Kidney (tissue), 22 donors: ENCODE data around the gene KRT6B. TPM values are rescaled to one million over a fixed set of nuclear protein-coding genes. Genes with fewer than 3 reads are reported as not detected.
"Not testable (repeated sequence)": the region's sequence is repeated elsewhere in the genome, so short reads cannot be mapped to it uniquely, and the experiment has no call there.

Source experiments
- DNase-seq, 5 donors: peaks; one replicate each; pipeline ENCODE4 v3.0.0-alpha.2; 2013 to 2020
- FAIRE-seq: peaks from 2 replicates; lab custom pipeline; 2012; peaks lifted over from hg19 to GRCh38; lab: Jason Lieb, UNC
- H3K27ac ChIP-seq, 2 donors: one replicate each; pipeline ENCODE4 v1.7.0; 2013; ENCODE audit warnings: low read depth in 2 of 2, low read length in 2 of 2, inconsistent platforms in 1 of 2
- H3K27me3 ChIP-seq: one replicate; pipeline ENCODE4 v1.7.1; 2013; ENCODE audit warnings: low read length, inconsistent platforms; ENCODE audit not compliant: control insufficient read depth, insufficient read depth
- H3K36me3 ChIP-seq, 3 donors: one replicate each; pipeline versions ENCODE4 v1.7.0 to v1.7.1; 2013; ENCODE audit warnings: low read length in 3 of 3, control low read depth in 1 of 3, inconsistent platforms in 1 of 3; ENCODE audit not compliant: insufficient read depth in 3 of 3, control insufficient read depth in 2 of 3
- H3K4me1 ChIP-seq, 3 donors: one replicate each; pipeline versions ENCODE4 v1.7.0 to v1.7.1; 2013; ENCODE audit warnings: low read length in 3 of 3, inconsistent platforms in 1 of 3, low read depth in 1 of 3; ENCODE audit not compliant: control insufficient read depth in 2 of 3, insufficient read depth in 2 of 3
- H3K4me3 ChIP-seq, 3 donors: one replicate each; pipeline versions ENCODE4 v1.7.0 to v1.8.1; 2013; ENCODE audit warnings: low read length in 3 of 3, control low read depth in 1 of 3, inconsistent platforms in 1 of 3
- H3K9ac ChIP-seq, 3 donors: one replicate each; pipeline versions ENCODE4 v1.7.0 to v1.7.1; 2013; ENCODE audit warnings: low read length in 3 of 3, control low read depth in 1 of 3, inconsistent platforms in 1 of 3
- H3K9me3 ChIP-seq, 3 donors: one replicate each; pipeline versions ENCODE4 v1.7.0 to v1.7.1; 2013; ENCODE audit warnings: low read length in 3 of 3, control low read depth in 1 of 3, inconsistent platforms in 1 of 3; ENCODE audit not compliant: control insufficient read depth in 2 of 3, insufficient read depth in 1 of 3
- CTCF ChIP-seq: IDR thresholded peaks from 3 replicates; pipeline ENCODE4 v1.5.1; 2012; ENCODE audit warnings: mild to moderate bottlenecking, moderate library complexity, borderline replicate concordance; ENCODE audit not compliant: insufficient read depth; ENCODE audit errors: extremely low read depth
- intact Hi-C: fragments of 100-400 bp; cut with DNase I; formaldehyde crosslinking; loops from one replicate; pipeline ENCODE4 v1.11.1; 2022
- long read RNA-seq, 10 donors: library from polyadenylated mRNA in 1 of 10; unstranded in 1 of 10; transcript quantifications; one replicate each; pipeline ENCODE4 v2.0.0 and lab custom pipeline, GENCODE V29; 2021 to 2026
- polyA plus RNA-seq: library from polyadenylated mRNA; stranded (reverse); fragments of 350-450 nt; fragmentation: Illumina TruSeq; extraction: RNeasy Lipid Tissue Mini Kit (QIAGEN cat#74804); gene quantifications from one replicate; pipeline ENCODE4 v1.2.3, GENCODE V29; 2014; ENCODE audit warnings: low read depth, low replicate concordance; ENCODE audit not compliant: insufficient read depth
- total RNA-seq: library from RNA; stranded (reverse); fragmentation: NEBNext Ultra II Directional; extraction: Animal tissue kit (Norgen Biotek cat#: 25700); gene quantifications from one replicate; pipeline ENCODE4 v1.2.1, GENCODE V29; 2021
- donor health status: control.
- donor health status: control.
- donor health status: control.
- donor health status: control.
- donor health status: control.
- donor health status: DM: yes; HTN: yes; CAD: no.
- donor health status: Normal renal cell carcinoma (clear cell type).

KRT6B gene
- not detected for total RNA-seq
- not detected for polyA plus RNA-seq
- long read RNA-seq, donor 1: 0 reads
- long read RNA-seq, donor 2: 0 reads
- long read RNA-seq, donor 3: 0 reads
- long read RNA-seq, donor 4: 0 reads
- long read RNA-seq, donor 5: 0 reads
- long read RNA-seq, donor 6: 0 reads
- long read RNA-seq, donor 7: 0 reads
- long read RNA-seq, donor 8: 0 reads
- long read RNA-seq, donor 9: 0 reads
- long read RNA-seq, donor 10: 0 reads

DNA sequence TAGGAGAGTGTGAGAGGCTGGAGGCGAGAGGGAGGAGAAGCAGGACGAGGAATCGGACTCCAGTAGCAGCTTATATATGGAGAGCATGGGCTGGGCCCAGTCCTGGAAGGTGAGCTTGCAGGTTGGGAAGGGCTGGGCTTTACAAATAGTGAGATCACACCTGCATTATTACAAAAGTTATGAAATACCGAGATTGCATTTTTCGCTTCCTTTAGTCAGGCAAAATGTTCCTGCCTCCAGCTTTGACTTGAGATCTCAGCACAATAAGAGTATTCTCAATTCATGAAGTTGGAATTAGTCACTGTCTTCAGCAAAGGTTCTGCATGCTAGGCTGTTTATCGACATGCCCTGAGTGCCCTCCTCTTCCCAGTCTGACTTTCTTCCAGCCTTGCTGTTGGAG, at the start of gene KRT6B:
KRT6B (minus strand) TSS at position 46 of the 400 bp plus-strand sequence. CDS start 68 bp downstream, outside the sequence.
- no peaks in the 10 kb centered on the region for H3K36me3 ChIP-seq
- H3K4me3 ChIP-seq: no peak within 1 kb of the TSS
- no peak for DNase-seq
- H3K9me3 ChIP-seq: no peaks in the 10 kb centered on the region
- H3K27ac ChIP-seq: no peak within 1 kb of the TSS
- H3K4me1 ChIP-seq: no peaks in the 10 kb centered on the region
- intact Hi-C loops: no loop called here
- TF ChIP-seq CTCF: no peak
- no peaks in the 10 kb centered on the region for H3K27me3 ChIP-seq
- FAIRE-seq: no peak
- H3K9ac ChIP-seq: no peak within 1 kb of the TSS

DNA sequence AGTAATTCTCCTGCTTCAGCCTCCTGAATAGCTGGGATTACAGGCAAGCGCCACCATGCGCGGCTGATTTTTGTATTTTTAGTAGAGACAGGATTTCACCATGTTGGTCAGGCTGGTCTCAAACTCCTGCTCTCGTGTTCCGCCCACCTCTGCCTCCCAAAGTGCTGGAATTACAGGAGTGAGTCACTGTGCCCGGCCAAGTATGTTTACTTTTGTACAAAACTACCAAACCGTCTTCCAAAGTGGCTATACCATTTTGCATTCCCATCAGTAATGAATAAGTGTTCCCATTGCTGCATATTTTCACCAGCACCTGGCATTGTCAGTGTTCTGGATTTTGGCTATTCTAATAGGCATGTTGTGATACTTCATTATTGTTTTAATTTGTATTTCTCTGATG, 49.5 kb upstream of the KRT6B start:
- Histone ChIP-seq H3K9me3 (peaks cover 0 to 5% (median 0%) of the 10 kb centered on the region in 3 donors), H3K27ac (no peak overlapping the region), H3K9ac (no peak overlapping the region), H3K36me3 (no peaks in the 10 kb centered on the region), H3K4me3 (no peak overlapping the region), H3K27me3 (no peaks in the 10 kb centered on the region), H3K4me1 (no peaks in the 10 kb centered on the region)
- intact Hi-C loops: loop anchor here (10.0 kb wide), 1 partner anchor 117 kb away; the partner anchor contains the start of gene KRT84
- TF ChIP-seq CTCF: no peak
- DNase-seq (no peak), FAIRE-seq (no peak)

GRCh38 chr12:52500574-52500973, 48.6 kb upstream of the KRT6B start:
- H3K4me3 ChIP-seq, H3K9ac ChIP-seq, H3K4me1 ChIP-seq, H3K27me3 ChIP-seq, FAIRE-seq, DNase-seq, H3K36me3 ChIP-seq, H3K9me3 ChIP-seq, H3K27ac ChIP-seq: not testable (repeated sequence)
- intact Hi-C loops: loop anchor here (10.0 kb wide), 1 partner anchor 116 kb away; the partner anchor contains the start of gene KRT84

DNA sequence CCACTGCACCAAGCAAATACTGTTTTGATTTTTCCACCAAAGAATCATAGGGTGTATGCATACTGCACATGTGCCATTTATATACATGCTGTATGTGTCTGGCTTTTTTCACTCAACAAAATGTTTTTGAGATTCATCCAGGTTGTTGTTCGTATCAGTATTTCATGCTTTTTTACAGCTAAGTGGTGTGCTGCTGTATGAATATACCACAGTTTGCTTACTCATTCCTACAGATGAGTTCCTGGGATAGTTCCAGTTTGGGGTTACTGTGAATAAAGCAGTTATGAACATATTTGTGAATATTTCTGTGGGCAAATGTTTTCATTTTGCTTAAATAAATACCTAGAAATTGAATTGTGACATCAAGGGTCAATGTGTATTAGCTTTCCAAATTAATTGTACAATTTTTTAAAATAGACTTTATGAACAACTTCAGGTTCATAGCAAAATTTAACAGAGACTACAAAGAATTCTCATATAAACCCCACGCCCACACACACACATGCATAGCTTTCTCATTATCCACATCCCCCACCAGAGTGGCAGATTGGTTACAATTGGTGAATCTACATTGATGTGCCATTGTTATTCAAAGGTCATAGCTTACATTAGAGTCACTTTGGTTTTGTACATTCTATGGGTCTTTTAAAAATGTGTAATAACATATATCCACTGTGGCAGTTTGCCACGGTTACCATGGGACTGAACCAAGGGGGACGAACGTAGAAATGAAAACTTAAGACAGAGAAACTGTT, 48.0 kb upstream of the KRT6B start:
- Histone ChIP-seq H3K27ac (no peak overlapping the region), H3K4me3 (no peak overlapping the region), H3K9ac (no peak overlapping the region), H3K4me1 (no peaks in the 10 kb centered on the region), H3K27me3 (no peaks in the 10 kb centered on the region), H3K9me3 (peaks cover 0 to 5% (median 0%) of the 10 kb centered on the region in 3 donors), H3K36me3 (no peaks in the 10 kb centered on the region)
- intact Hi-C loops: loop anchor here (10.0 kb wide), 1 partner anchor 115 kb away; the partner anchor contains the start of gene KRT84
- TF ChIP-seq CTCF: no peak
- DNase-seq (no peak), FAIRE-seq (no peak)
